Lower lobe of right lung (tissue), 2 donors: ENCODE measurements around the gene ANKRD49. TPM values are rescaled to one million over a fixed set of nuclear protein-coding genes. Genes with fewer than 3 reads are reported as not detected.

Experiments
- ATAC-seq, 2 donors: fragments of 200-7000 bp; cut with Tn5 transposase; one replicate each; pipeline ENCODE4 v1.9.1; 2020 to 2022; ENCODE audit warnings: mild to moderate bottlenecking in 2 of 2, moderate library complexity in 2 of 2
- DNase-seq: peaks from one replicate; pipeline ENCODE4 v3.0.0-alpha.2; 2020
- H3K27ac ChIP-seq: fragments of 200-600 bp; one replicate; pipeline ENCODE4 v1.8.0; 2022
- H3K27me3 ChIP-seq: fragments of 200-600 bp; one replicate; pipeline ENCODE4 v1.8.0; 2022; ENCODE audit warnings: low read depth
- H3K36me3 ChIP-seq: fragments of 200-600 bp; one replicate; pipeline ENCODE4 v1.8.0; 2022; ENCODE audit warnings: mild to moderate bottlenecking
- H3K4me1 ChIP-seq: fragments of 200-600 bp; one replicate; pipeline ENCODE4 v1.8.0; 2022
- H3K4me3 ChIP-seq: fragments of 200-600 bp; one replicate; pipeline ENCODE4 v1.8.0; 2022; ENCODE audit warnings: mild to moderate bottlenecking
- H3K9me3 ChIP-seq: fragments of 200-600 bp; one replicate; pipeline ENCODE4 v1.8.0; 2022
- CTCF ChIP-seq: fragments of 200-600 bp; IDR thresholded peaks from one replicate; pipeline ENCODE4 v1.8.0; 2022; ENCODE audit warnings: antibody characterized with exemption, mild to moderate bottlenecking
- intact Hi-C: fragments of 100-400 bp; cut with DNase I; formaldehyde crosslinking; loops from one replicate; pipeline ENCODE4 v1.11.0; 2022
- total RNA-seq: library from RNA; stranded (reverse); fragmentation: NEBNext Ultra II Directional; extraction: Animal tissue kit (Norgen Biotek cat#: 25700); gene quantifications from one replicate; pipeline ENCODE4 v1.2.1, GENCODE V29; 2021
- donor health status: DM: no; HTN: yes; CAD: no; lungs with severe emphysema.

ANKRD49 gene
- total RNA-seq, 1 donor from 2014 or later: 14.7 TPM

DNA sequence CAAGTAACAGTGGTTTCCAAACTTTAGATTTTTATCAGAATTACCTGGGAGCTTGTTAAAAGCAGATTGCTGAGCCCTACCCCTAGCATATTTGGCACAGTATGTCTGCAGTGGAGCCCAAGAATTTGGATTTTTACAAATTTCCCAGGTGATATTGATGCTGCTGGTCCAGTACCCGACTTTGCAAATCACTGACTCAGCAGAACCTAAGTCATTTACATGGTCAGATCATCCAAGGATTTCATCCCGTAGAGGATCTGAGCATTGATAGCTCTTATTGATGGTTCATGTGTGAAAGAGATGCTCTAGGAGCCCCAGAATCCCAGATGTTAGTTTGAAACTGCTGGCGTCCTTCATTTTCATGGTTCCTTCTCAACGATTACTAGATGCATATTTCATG is 24.5 kb downstream of the ANKRD49 start:
- Histone ChIP-seq H3K27ac (no peak overlapping the region), H3K4me3 (no peak overlapping the region), H3K36me3 (no peaks in the 10 kb centered on the region), H3K9me3 (no peaks in the 10 kb centered on the region), H3K4me1 (no peaks in the 10 kb centered on the region), H3K27me3 (no peaks in the 10 kb centered on the region)
- DNase-seq: no peak
- intact Hi-C loops: loop anchor here (10.0 kb wide), 1 partner anchor 87 kb away; no protein-coding TSS in a partner anchor
- TF ChIP-seq CTCF: no peak
- no peak for ATAC-seq

DNA sequence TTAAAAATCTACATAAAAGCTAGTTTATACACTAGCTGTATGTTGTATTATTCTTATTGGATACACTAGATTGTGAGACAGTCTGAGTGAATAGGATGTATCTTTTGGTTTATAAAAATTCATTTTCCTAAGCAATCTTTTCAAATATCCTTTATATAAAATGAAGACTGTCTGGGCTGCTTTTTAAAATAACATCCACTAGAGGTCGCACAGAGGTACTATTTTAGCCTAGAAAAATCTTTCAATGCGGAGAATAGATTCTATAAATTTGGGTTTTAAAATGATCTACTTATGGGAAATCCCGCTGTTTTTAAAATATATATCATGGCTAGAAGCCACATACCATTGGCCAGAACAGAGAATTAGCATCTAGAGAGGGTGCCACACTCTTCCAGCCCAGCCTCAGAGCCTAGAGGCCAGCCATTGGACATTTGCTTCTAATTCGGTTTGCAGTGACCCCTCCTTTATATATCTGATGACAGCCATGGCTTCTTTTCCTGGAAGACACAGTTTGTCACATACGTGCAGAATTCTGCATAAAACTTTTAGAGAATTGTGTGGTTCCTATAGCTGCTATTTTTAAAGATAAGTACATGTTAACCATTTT is 25.8 kb downstream of the ANKRD49 start:
- ATAC-seq (peak; percentile 55 to 71), DNase-seq (no peak)
- Histone ChIP-seq H3K27ac (no peak overlapping the region), H3K36me3 (no peaks in the 10 kb centered on the region), H3K4me3 (no peak overlapping the region), H3K9me3 (no peaks in the 10 kb centered on the region), H3K27me3 (no peaks in the 10 kb centered on the region), H3K4me1 (no peaks in the 10 kb centered on the region)
- intact Hi-C loops: loop anchor here (10.0 kb wide), 1 partner anchor 85 kb away; no protein-coding TSS in a partner anchor
- TF ChIP-seq CTCF: peak; percentile 69

DNA sequence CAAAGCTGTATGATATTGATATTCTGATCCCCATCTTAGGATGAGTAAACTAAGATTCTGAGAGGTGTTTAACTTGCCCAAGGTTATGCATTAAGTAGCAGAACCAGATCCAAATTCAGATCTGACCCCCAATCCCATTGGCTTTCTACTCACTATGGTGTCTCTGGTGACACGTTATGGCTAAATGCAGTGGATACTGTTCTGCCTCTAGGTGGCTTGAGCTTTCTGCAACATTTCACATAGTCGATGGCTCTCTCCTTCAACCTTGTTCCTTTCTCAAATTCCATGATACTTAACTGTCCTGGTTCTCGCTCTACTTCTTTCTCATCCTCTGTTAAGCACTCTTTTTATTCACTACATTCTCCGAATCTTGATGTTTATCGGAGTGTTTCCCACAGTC is 27.9 kb downstream of the ANKRD49 start:
- no peaks in the 10 kb centered on the region for H3K27me3 ChIP-seq
- H3K27ac ChIP-seq: no peak overlapping the region
- no peak for DNase-seq
- no peak overlapping the region for H3K4me3 ChIP-seq
- peak in 1 of 2 donors; percentile 48 for ATAC-seq
- intact Hi-C loops: no loop called here
- H3K36me3 ChIP-seq: no peaks in the 10 kb centered on the region
- H3K4me1 ChIP-seq: peaks cover 4% of the 10 kb centered on the region
- peak; percentile 30 for TF ChIP-seq CTCF
- no peaks in the 10 kb centered on the region for H3K9me3 ChIP-seq

- no peak overlapping the region for H3K4me3 ChIP-seq
- no peak for TF ChIP-seq CTCF
- H3K9me3 ChIP-seq: no peaks in the 10 kb centered on the region
- H3K27ac ChIP-seq: no peak overlapping the region
- no peaks in the 10 kb centered on the region for H3K27me3 ChIP-seq
- peaks cover 4% of the 10 kb centered on the region for H3K4me1 ChIP-seq
- no peaks in the 10 kb centered on the region for H3K36me3 ChIP-seq
- ATAC-seq (no peak), DNase-seq (no peak)
- intact Hi-C loops: no loop called here
These were observed 30.6 kb downstream of the ANKRD49 start for GRCh38 chr11:94524341-94524740.

- H3K9me3 ChIP-seq: no peaks in the 10 kb centered on the region
- no peak overlapping the region for H3K4me3 ChIP-seq
- TF ChIP-seq CTCF: no peak
- H3K4me1 ChIP-seq: peaks cover 4% of the 10 kb centered on the region
- H3K27me3 ChIP-seq: no peaks in the 10 kb centered on the region
- no peaks in the 10 kb centered on the region for H3K36me3 ChIP-seq
- ATAC-seq: peak in 1 of 2 donors; percentile 41
- DNase-seq: peak; percentile 85
- intact Hi-C loops: no loop called here
- H3K27ac ChIP-seq: no peak overlapping the region
These were observed 32.0 kb downstream of the ANKRD49 start for GRCh38 chr11:94525546-94526324.
